NT2/D1 (cell line): ENCODE results near the gene ATP9A.

Source experiments
- DNase-seq: peaks from one replicate; pipeline ENCODE4 v3.0.0-alpha.2; 2011; ENCODE audit warnings: low read depth, low spot score
- H3K27me3 ChIP-seq: 2 replicates; pipeline ENCODE4 v1.6.0; 2011; ENCODE audit warnings: mild to moderate bottlenecking; ENCODE audit not compliant: insufficient read length, insufficient read depth
- H3K36me3 ChIP-seq: 2 replicates; pipeline ENCODE4 v1.6.1; 2011; ENCODE audit warnings: mild to moderate bottlenecking, low read length, mixed read lengths; ENCODE audit not compliant: insufficient read depth, insufficient read length
- H3K4me1 ChIP-seq: 2 replicates; pipeline ENCODE4 v1.5.1; 2011; ENCODE audit not compliant: insufficient read depth, insufficient read length
- H3K4me3 ChIP-seq: 2 replicates; pipeline ENCODE4 v1.5.1; 2011; ENCODE audit warnings: low read depth; ENCODE audit not compliant: insufficient read length
- H3K9ac ChIP-seq: 2 replicates; pipeline ENCODE4 v1.6.0; 2011; ENCODE audit warnings: low read depth; ENCODE audit not compliant: insufficient read length
- H3K9me3 ChIP-seq: 2 replicates; pipeline ENCODE4 v1.5.1; 2011; ENCODE audit warnings: mild to moderate bottlenecking, low read length; ENCODE audit not compliant: insufficient read depth
- SUZ12 ChIP-seq: IDR thresholded peaks from 2 replicates; pipeline ENCODE4 v1.6.1; 2011; ENCODE audit not compliant: insufficient read length, insufficient read depth; ENCODE audit errors: extremely low read depth
- YY1 ChIP-seq: IDR thresholded peaks from 2 replicates; pipeline ENCODE4 v1.6.1; 2011; ENCODE audit not compliant: insufficient read length, insufficient read depth
- ZNF274 ChIP-seq: IDR thresholded peaks from 2 replicates; pipeline ENCODE4 v1.6.1; 2011; ENCODE audit warnings: mild to moderate bottlenecking, low read depth, low read length

ATP9A gene

GRCh38 chr20:51807720-51808250 lies 39.6 kb upstream of the ATP9A start:
- DNase-seq = no peak
- Histone ChIP-seq H3K27me3 (no peaks in the 10 kb centered on the region), H3K4me3 (no peak overlapping the region), H3K4me1 (peaks cover 4% of the 10 kb centered on the region), H3K9me3 (no peaks in the 10 kb centered on the region), H3K36me3 (no peaks in the 10 kb centered on the region), H3K9ac (no peak overlapping the region)
- TF ChIP-seq SUZ12 = no peak

DNA sequence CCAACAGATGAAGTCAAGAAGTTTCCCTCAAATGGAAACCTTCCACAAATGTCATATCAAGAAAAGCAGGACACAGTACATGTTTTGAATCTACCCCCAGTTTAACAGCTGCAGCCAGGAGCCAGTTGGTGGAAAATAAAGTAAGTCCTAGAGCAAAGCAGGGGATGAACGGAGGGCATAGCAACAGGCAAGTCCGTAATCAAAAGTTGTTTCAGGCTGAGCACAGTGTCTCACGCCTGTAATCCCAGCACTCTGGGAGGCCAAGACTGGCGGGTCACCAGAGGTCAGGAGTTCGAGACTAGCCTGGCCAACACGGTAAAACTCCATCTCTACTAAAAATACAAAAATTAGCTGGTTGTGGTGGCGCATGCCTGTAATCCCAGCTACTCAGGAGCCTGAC lies 36.6 kb upstream of the ATP9A start:
- Histone ChIP-seq H3K9me3 (no peaks in the 10 kb centered on the region), H3K27me3 (no peaks in the 10 kb centered on the region), H3K4me1 (no peaks in the 10 kb centered on the region), H3K9ac (no peak overlapping the region), H3K4me3 (no peak overlapping the region), H3K36me3 (no peaks in the 10 kb centered on the region)
- no peak for DNase-seq
- TF ChIP-seq SUZ12 (no peak), ZNF274 (no peak), YY1 (no peak)

GRCh38 chr20:51803148-51803854 lies 35.1 kb upstream of the ATP9A start:
- H3K4me1 ChIP-seq = peaks cover 4% of the 10 kb centered on the region
- H3K4me3 ChIP-seq = peak overlapping the region; percentile 91
- no peaks in the 10 kb centered on the region for H3K36me3 ChIP-seq
- H3K9me3 ChIP-seq = no peaks in the 10 kb centered on the region
- TF ChIP-seq SUZ12 (no peak), ZNF274 (no peak), YY1 (no peak)
- H3K27me3 ChIP-seq = no peaks in the 10 kb centered on the region
- no peak for DNase-seq
- H3K9ac ChIP-seq = peak overlapping the region; percentile 46

DNA sequence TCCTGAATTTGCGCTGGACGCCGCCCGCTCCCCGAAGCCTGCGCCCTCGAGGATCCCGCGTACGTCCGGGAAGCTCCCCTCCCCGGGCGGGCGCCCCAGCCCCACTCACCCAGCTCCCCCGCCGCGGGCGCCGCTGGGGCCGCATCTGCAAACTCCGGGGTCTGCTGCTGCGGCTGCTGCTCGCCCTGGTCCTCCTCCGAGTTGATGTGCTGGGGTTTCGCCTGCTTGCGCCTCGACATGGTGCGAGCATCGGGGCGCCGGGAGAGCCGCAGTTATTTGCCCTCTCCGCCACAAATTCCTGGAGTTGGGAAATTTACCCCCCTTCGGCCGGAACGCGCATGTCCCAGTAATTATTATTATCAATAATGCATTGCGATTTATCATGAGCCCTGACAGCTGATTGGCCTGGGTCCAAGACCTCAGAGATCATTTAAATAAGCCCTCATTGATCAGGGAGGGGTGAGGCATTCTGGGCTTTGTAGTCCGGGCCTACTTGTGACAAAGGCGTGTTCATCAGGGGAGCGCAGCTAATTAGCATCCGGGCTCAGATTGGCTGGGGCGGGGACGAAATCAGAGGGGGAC lies 34.1 kb upstream of the ATP9A start, which contains the start of gene SALL4:
TSS of gene SALL4 (minus strand) at position 352 of the 582 bp plus-strand sequence. CDS start at position 239, 113 bp downstream.
- Histone ChIP-seq H3K36me3 (no peaks in the 10 kb centered on the region), H3K9ac (peak within 1 kb of the TSS; percentile 99), H3K9me3 (no peaks in the 10 kb centered on the region), H3K27me3 (no peaks in the 10 kb centered on the region), H3K4me3 (peak within 1 kb of the TSS; percentile 91), H3K4me1 (peaks cover 4% of the 10 kb centered on the region)
- no peak for TF ChIP-seq SUZ12
- no peak for TF ChIP-seq ZNF274
- no peak for TF ChIP-seq YY1
- peak; percentile 98 for DNase-seq

DNA sequence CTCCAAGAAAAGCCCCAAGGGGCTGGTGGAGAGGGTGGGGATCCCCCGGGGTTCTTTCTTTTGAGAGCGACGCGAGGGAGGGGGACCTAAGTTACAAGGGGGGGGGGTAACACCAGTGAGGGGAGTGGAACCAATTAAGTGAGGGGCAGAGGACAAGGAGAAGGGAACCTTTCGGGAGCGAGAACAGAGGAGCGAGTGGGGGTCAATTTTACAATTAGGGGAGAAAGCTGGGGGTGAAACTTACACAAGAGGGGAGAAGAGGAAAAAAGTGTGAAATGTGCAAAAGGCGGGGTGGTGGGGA lies 33.6 kb upstream of the ATP9A start:
- H3K9me3 ChIP-seq = no peaks in the 10 kb centered on the region
- H3K4me1 ChIP-seq = peaks cover 4% of the 10 kb centered on the region
- H3K4me3 ChIP-seq = peak overlapping the region; percentile 91
- DNase-seq = no peak
- no peak for TF ChIP-seq ZNF274
- no peak for TF ChIP-seq SUZ12
- no peak for TF ChIP-seq YY1
- H3K27me3 ChIP-seq = no peaks in the 10 kb centered on the region
- H3K9ac ChIP-seq = peak overlapping the region; percentile 99
- peaks cover under 1% of the 10 kb centered on the region for H3K36me3 ChIP-seq

DNA sequence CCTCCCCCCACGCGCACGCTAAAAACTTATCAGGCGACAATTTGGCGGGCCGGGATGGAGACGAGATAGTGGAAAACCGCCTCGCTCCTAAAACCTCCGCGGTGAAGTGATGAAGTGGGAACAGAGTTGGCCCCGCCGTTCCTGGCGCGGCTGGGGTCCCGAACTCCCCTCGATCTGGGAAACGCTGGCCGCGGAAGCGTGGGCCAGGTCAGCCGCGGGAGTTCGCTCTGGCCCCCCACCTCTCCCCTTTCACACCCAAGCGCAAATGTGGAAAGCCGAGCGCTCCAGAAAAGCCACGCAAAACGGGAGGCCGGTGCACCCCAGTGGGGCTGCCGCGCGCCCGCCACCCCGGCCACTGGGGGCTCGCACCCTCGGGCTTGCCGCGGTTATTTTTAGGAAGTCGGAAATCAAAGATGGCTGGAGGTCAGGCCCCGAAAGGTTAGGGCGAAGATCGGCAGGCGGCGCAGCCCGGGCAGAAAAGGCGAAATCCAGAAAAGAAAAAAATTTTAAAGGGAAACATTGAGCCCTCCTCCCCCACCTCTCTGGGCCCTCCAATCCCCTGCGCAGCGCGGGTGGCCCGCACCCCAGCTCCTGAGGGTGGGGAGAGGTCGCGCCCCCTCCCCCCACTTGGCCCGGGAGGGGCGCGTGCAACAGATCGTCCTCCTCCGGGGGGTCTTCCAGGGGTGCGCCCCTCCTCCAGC lies 33.1 kb upstream of the ATP9A start:
- no peak for TF ChIP-seq ZNF274
- TF ChIP-seq YY1 = peak; percentile 46

GRCh38 chr20:51800872-51801121 lies 32.6 kb upstream of the ATP9A start:
- H3K4me3 ChIP-seq = peak overlapping the region; percentile 91
- no peak for TF ChIP-seq YY1
- no peak for TF ChIP-seq ZNF274
- no peak for TF ChIP-seq SUZ12
- DNase-seq = no peak

More for the DNA sequence above, 33.1 kb upstream of the ATP9A start:
- Histone ChIP-seq H3K9me3 (no peaks in the 10 kb centered on the region), H3K27me3 (no peaks in the 10 kb centered on the region), H3K36me3 (peaks cover 5% of the 10 kb centered on the region), H3K4me3 (peak overlapping the region; percentile 91), H3K4me1 (peaks cover 4% of the 10 kb centered on the region), H3K9ac (peak overlapping the region; percentile 99)
- no peak for DNase-seq

More at GRCh38 chr20:51800872-51801121, 32.6 kb upstream of the ATP9A start:
- H3K9me3 ChIP-seq = no peaks in the 10 kb centered on the region
- H3K36me3 ChIP-seq = peaks cover 7% of the 10 kb centered on the region
- H3K4me1 ChIP-seq = peaks cover 4% of the 10 kb centered on the region
- no peaks in the 10 kb centered on the region for H3K27me3 ChIP-seq
- peak overlapping the region; percentile 99 for H3K9ac ChIP-seq
